GM23338 (cell line): Measurements from ENCODE around the gene HHAT. TPM values are rescaled to one million over a fixed set of nuclear protein-coding genes. Genes with fewer than 3 reads are reported as not detected.
"Not testable (repeated sequence)": the region's sequence is repeated elsewhere in the genome, so short reads cannot be mapped to it uniquely, and the experiment has no call there.

ENCODE experiments used
- ATAC-seq: fragments of 200-7000 bp; cut with Tn5 transposase; 3 replicates; pipeline ENCODE4 v1.9.1; 2020
- DNase-seq: peaks from one replicate; pipeline ENCODE4 v3.0.0-alpha.2; 2015; ENCODE audit warnings: low spot score
- H2AFZ ChIP-seq: fragments of 200-600 bp; sonication (generic); 2 replicates; pipeline ENCODE4 v1.8.0; 2016; ENCODE audit warnings: antibody characterized with exemption, mild to moderate bottlenecking, moderate library complexity
- H3F3A ChIP-seq: fragments of 200-600 bp; sonication (generic); replicated peaks from 2 replicates; pipeline ENCODE4 v1.8.0; 2017; ENCODE audit warnings: antibody characterized with exemption, mixed run types, low read depth
- H3K27ac ChIP-seq: fragments of 200-600 bp; sonication (generic); 2 replicates; pipeline ENCODE4 v1.6.1; 2016; ENCODE audit warnings: low read depth
- H3K27me3 ChIP-seq: fragments of 200-600 bp; sonication (generic); 2 replicates; pipeline ENCODE4 v1.8.0; 2016; ENCODE audit warnings: mild to moderate bottlenecking, mixed run types, moderate library complexity; ENCODE audit not compliant: insufficient read depth
- H3K36me3 ChIP-seq: fragments of 200-600 bp; sonication (generic); 2 replicates; pipeline ENCODE4 v1.8.0; 2016; ENCODE audit warnings: mild to moderate bottlenecking; ENCODE audit not compliant: insufficient read depth
- H3K4me1 ChIP-seq: fragments of 200-600 bp; sonication (generic); 2 replicates; pipeline ENCODE4 v1.8.0; 2016; ENCODE audit warnings: mild to moderate bottlenecking, moderate library complexity; ENCODE audit not compliant: insufficient read depth
- H3K4me2 ChIP-seq: fragments of 200-600 bp; sonication (generic); 2 replicates; pipeline ENCODE4 v1.7.1; 2017; ENCODE audit warnings: mixed run types
- H3K4me3 ChIP-seq: fragments of 200-600 bp; sonication (generic); 2 replicates; pipeline ENCODE4 v1.6.1; 2016; ENCODE audit warnings: mixed run types
- H3K79me2 ChIP-seq: fragments of 200-600 bp; sonication (generic); replicated peaks from 2 replicates; pipeline ENCODE4 v1.8.0; 2017; ENCODE audit warnings: mild to moderate bottlenecking; ENCODE audit not compliant: insufficient read depth
- H3K9me2 ChIP-seq: fragments of 200-600 bp; sonication (generic); 2 replicates; pipeline ENCODE4 v1.8.0; 2017; ENCODE audit not compliant: insufficient read depth
- H4K20me1 ChIP-seq: fragments of 200-600 bp; sonication (generic); replicated peaks from 2 replicates; pipeline ENCODE4 v1.8.0; 2017; ENCODE audit warnings: mild to moderate bottlenecking; ENCODE audit not compliant: insufficient read depth
- H3K27ac Mint-ChIP-seq: 2 replicates; pipeline ENCODE4 v1.8.0; 2020; ENCODE audit warnings: inconsistent platforms, mild to moderate bottlenecking, moderate library complexity, mixed read lengths
- H3K27me3 Mint-ChIP-seq: 3 replicates; pipeline ENCODE4 v1.8.0; 2022; ENCODE audit warnings: low read depth, mild to moderate bottlenecking, moderate library complexity, mixed read lengths, inconsistent platforms; ENCODE audit not compliant: insufficient read depth, poor library complexity
- H3K36me3 Mint-ChIP-seq: 3 replicates; pipeline ENCODE4 v1.8.0; 2021; ENCODE audit warnings: low read depth, mild to moderate bottlenecking, inconsistent platforms, moderate library complexity, mixed read lengths
- H3K4me1 Mint-ChIP-seq: 3 replicates; pipeline ENCODE4 v1.8.0; 2020; ENCODE audit warnings: mild to moderate bottlenecking, inconsistent platforms, mixed read lengths
- H3K4me3 Mint-ChIP-seq: 3 replicates; pipeline ENCODE4 v1.8.0; 2021; ENCODE audit warnings: moderate library complexity, mild to moderate bottlenecking, inconsistent platforms, mixed read lengths
- H3K9me3 Mint-ChIP-seq: 3 replicates; pipeline ENCODE4 v1.8.0; 2020; ENCODE audit warnings: moderate library complexity, mild to moderate bottlenecking, inconsistent platforms, mixed read lengths
- CREB1 ChIP-seq: fragments of 250-450 bp; sonication (Bioruptor Pico); IDR thresholded peaks from 2 replicates; pipeline ENCODE4 v1.5.0; 2020; ENCODE audit warnings: low read depth, mild to moderate bottlenecking, moderate library complexity
- JUNB ChIP-seq: IDR thresholded peaks from one replicate; pipeline ENCODE4 v1.6.1; 2016; ENCODE audit warnings: antibody characterized with exemption; ENCODE audit not compliant: unreplicated experiment
- NANOG ChIP-seq: IDR thresholded peaks from 2 replicates; pipeline ENCODE4 v1.6.1; 2016; ENCODE audit warnings: antibody characterized with exemption, borderline replicate concordance
- POLR2AphosphoS5 ChIP-seq: IDR thresholded peaks from 2 replicates; pipeline ENCODE4 v1.6.1; 2016; ENCODE audit warnings: antibody characterized with exemption, low read depth
- polyA plus RNA-seq: library from polyadenylated mRNA; unstranded; fragments of >200 nt; fragmentation: Nextera tagmentation; extraction: Ambion mirVana; gene quantifications from 2 replicates; pipeline ENCODE4 v1.2.1, GENCODE V29; 2016
- total RNA-seq: library from RNA; depleted of rRNA; stranded (reverse); fragments of >200 nt; shearing (Covaris generic); gene quantifications from 2 replicates; pipeline ENCODE4 v1.2.3, GENCODE V29; 2014
- TF ChIP-seq, protein P1 (sequence below), 2 experiments: fragments of 200-600 bp in 1 of 2; sonication (generic) in 1 of 2; conservative IDR thresholded peaks; 2 replicates each; pipeline versions ENCODE4 v1.5.1 to v1.6.1; 2016 to 2017; ENCODE audit warnings: antibody characterized with exemption in 2 of 2, low read depth in 2 of 2, mild to moderate bottlenecking in 2 of 2, moderate library complexity in 1 of 2

Gene HHAT
- total and polyA plus RNA-seq, 2 experiments from 2014 or later: 0.11 to 0.66 TPM

DNA sequence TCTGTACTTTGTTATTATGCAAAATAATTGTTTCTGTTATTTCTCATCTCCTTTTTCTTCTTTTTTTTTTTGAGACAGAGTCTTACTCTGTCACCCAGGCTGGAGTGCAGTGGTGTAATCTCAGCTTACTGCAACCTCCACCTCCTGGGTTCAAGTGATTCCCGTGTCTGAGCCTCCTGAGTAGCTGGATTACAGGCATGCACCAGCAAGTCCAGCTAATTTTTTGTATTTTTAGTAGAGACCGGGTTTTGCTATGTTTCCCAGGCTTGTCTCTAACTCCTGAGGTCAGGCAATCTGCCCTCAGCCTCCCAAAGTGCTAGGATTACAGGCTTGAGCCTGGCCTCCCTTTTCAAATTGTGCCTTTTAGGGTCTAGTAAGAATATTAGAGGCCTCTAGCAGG is 77.6 kb downstream of the HHAT start:
- H3K4me2 ChIP-seq, H3K27me3 ChIP-seq, H4K20me1 ChIP-seq, H3K79me2 ChIP-seq, H3K27me3 Mint-ChIP-seq, H3K9me2 ChIP-seq, H3K9me3 Mint-ChIP-seq, H3K36me3 ChIP-seq, H3K4me3 ChIP-seq, H3K27ac ChIP-seq, H3F3A ChIP-seq, H3K27ac Mint-ChIP-seq, H3K36me3 Mint-ChIP-seq, H3K4me3 Mint-ChIP-seq, ATAC-seq, DNase-seq: not testable (repeated sequence)
- 0 out of 2 replicates have a peak overlapping the region, but pooled peaks have one; percentile 56 for H2AFZ ChIP-seq
- H3K4me1 Mint-ChIP-seq: peaks cover 32% of the 10 kb centered on the region
- peaks cover 19% of the 10 kb centered on the region for H3K4me1 ChIP-seq

DNA sequence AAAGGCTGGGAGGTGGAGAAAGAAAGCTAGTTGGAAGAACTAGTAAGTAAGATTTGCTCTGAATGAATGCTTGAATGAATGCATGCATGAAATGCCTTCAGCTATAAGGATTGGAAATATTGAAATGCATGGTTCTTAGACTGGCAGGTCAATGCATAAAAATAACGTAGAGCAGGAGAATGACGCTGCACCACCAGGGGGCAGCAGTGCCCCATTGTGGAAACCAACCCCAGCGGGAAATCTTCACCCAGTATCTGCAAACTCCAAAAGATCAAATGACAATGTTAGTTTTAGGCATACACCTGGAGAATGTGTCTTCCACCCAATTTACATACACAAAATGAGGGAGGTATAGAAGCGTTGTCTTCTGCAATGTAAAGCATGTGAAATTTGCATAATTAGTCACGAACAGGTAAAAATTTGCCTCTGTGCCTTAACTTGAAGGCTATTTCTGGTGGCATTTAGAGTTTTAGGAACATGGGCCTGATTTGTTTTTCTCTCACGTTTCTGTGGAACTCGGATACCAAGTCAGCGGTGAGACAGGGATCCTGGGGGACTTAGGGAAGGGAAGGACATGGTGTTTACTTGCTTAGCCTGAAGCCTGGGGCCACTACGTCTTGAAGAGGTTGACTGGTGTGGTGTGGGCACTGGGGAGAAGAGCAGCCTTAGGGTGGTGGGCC is 78.6 kb downstream of the HHAT start:
- Histone ChIP-seq H3K79me2 (no peaks in the 10 kb centered on the region), H3K4me2 (no peak overlapping the region; the same call in none of the 2 replicates), H3K4me3 (no peak overlapping the region), H4K20me1 (no peaks in the 10 kb centered on the region), H3K4me1 (peaks cover 19% of the 10 kb centered on the region), H3K9me2 (0 out of 2 replicates have a peak, but pooled peaks cover 2% of the 10 kb centered on the region), H2AFZ (no peak overlapping the region), H3K36me3 (no peaks in the 10 kb centered on the region), H3K27me3 (no peaks in the 10 kb centered on the region), H3F3A (no peaks in the 10 kb centered on the region), H3K27ac (peak overlapping the region; percentile 61; the same call in 1 of the 2 replicates)
- no peak overlapping the region; the same call in 1 of the 3 replicates for H3K4me3 Mint-ChIP-seq
- no peaks in the 10 kb centered on the region for H3K36me3 Mint-ChIP-seq
- no peaks in the 10 kb centered on the region; the same call in 2 of the 3 replicates for H3K9me3 Mint-ChIP-seq
- peak; percentile 87 for DNase-seq
- TF ChIP-seq JUNB: no peak
- TF ChIP-seq CREB1 (CRISPR knock-in tag): 0 out of 2 replicates have a peak, but pooled peaks have one; percentile 42
- TF ChIP-seq, protein P1, sequence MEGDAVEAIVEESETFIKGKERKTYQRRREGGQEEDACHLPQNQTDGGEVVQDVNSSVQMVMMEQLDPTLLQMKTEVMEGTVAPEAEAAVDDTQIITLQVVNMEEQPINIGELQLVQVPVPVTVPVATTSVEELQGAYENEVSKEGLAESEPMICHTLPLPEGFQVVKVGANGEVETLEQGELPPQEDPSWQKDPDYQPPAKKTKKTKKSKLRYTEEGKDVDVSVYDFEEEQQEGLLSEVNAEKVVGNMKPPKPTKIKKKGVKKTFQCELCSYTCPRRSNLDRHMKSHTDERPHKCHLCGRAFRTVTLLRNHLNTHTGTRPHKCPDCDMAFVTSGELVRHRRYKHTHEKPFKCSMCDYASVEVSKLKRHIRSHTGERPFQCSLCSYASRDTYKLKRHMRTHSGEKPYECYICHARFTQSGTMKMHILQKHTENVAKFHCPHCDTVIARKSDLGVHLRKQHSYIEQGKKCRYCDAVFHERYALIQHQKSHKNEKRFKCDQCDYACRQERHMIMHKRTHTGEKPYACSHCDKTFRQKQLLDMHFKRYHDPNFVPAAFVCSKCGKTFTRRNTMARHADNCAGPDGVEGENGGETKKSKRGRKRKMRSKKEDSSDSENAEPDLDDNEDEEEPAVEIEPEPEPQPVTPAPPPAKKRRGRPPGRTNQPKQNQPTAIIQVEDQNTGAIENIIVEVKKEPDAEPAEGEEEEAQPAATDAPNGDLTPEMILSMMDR (conservative IDR thresholded peaks at IDR 0.05; ENCODE audit: low read depth in 2 of 2): peak; percentile 93 to 98
- no peaks in the 10 kb centered on the region for H3K27me3 Mint-ChIP-seq
- peak; percentile 80 for ATAC-seq
- H3K4me1 Mint-ChIP-seq: peaks cover 32% of the 10 kb centered on the region
- peak overlapping the region; percentile 46; the same call in 1 of the 2 replicates for H3K27ac Mint-ChIP-seq

DNA sequence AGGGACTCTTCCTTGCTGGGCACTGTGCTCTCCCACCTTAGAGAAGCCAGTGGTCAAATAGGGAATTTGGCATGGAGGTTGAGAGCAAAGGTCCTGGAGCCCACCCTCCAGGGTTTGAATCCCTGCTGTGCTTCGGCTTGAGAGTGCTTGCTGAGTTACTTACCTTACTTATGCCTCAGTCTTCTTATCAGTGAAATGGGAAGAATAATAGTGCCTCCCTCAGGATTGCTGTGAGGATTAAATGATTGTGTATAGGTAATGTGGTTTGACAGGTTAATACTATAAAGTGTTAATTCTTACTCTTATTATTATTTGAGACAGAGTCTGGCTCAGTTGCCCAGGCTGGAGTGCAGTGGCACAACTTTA is 79.2 kb downstream of the HHAT start:
- H3K4me1 Mint-ChIP-seq: peaks cover 29% of the 10 kb centered on the region
- no peaks in the 10 kb centered on the region for H3K79me2 ChIP-seq
- H3K4me1 ChIP-seq: peaks cover 19% of the 10 kb centered on the region
- H3F3A ChIP-seq: no peaks in the 10 kb centered on the region
- TF ChIP-seq NANOG: no peak
- TF ChIP-seq POLR2AphosphoS5: no peak
- H3K4me2 ChIP-seq: no peak overlapping the region; the same call in none of the 2 replicates
- ATAC-seq (no peak), DNase-seq (no peak)
- no peaks in the 10 kb centered on the region; the same call in 2 of the 3 replicates for H3K9me3 Mint-ChIP-seq
- no peaks in the 10 kb centered on the region for H3K36me3 Mint-ChIP-seq
- H3K4me3 Mint-ChIP-seq: no peak overlapping the region
- no peaks in the 10 kb centered on the region for H3K36me3 ChIP-seq
- H4K20me1 ChIP-seq: no peaks in the 10 kb centered on the region
- no peak overlapping the region for H3K4me3 ChIP-seq
- H3K27me3 Mint-ChIP-seq: no peaks in the 10 kb centered on the region
- H3K9me2 ChIP-seq: 0 out of 2 replicates have a peak, but pooled peaks cover 2% of the 10 kb centered on the region
- no peaks in the 10 kb centered on the region for H3K27me3 ChIP-seq
- H3K27ac Mint-ChIP-seq: peak overlapping the region; percentile 46; the same call in 1 of the 2 replicates
- peak overlapping the region; percentile 61; the same call in 1 of the 2 replicates for H3K27ac ChIP-seq
- H2AFZ ChIP-seq: no peak overlapping the region
